ENCODE measurements around the gene OSBPL2.

OSBPL2 gene

DNA sequence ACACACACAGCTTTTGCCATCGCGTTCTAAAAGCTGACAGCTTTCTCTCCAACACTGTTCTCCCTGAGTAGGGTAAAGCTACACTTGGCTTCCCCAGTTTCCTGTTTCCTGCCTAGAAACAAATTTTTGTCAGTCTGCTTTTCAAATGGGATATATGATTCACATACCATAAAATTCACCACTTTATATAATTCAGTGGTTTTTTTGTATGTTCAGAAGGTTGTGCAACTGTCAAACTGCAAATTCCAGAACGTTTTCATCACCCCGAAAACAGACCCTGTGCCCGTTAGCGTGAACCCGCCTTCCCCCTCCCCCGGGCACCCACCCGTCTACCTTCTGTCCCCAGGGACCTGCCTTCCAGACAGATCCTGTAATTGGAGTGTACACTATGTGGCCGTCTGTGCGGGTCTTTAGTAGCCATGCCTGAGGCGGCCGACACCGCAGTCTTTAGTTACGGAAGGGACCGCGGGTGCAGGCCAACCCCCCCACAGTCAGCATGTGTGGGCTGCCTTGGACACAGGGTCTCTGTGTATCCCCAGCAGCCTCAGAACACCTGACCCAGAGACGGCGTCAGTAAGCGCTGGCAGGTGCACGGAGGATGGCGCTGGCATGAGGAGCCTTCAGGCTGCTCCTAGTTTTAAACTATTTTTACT, 34.8 kb upstream of the OSBPL2 start:
- no peak overlapping the region for H3K27ac ChIP-seq (ENCODE audit: low read depth, low read length)
- H4K5ac ChIP-seq (ENCODE audit: low read length): no peak overlapping the region
- no CpG with 5 or more reads among the region's 22 CpGs for WGBS (ENCODE audit: extremely low coverage, insufficient coverage, low lambda C conversion rate)
- H3K4me1 ChIP-seq (ENCODE audit: control insufficient read depth, low read depth, low read length): no peaks in the 10 kb centered on the region
- no peak overlapping the region for H2BK5ac ChIP-seq (ENCODE audit: low read length)
- H3K4ac ChIP-seq (ENCODE audit: low read depth, low read length): no peak overlapping the region
- no peaks in the 10 kb centered on the region for H3K79me1 ChIP-seq (ENCODE audit: low read length)
- H2BK120ac ChIP-seq (ENCODE audit: low read depth, low read length): no peak overlapping the region
- H3K23ac ChIP-seq (ENCODE audit: low read length): no peak overlapping the region
- no peak overlapping the region for H4K8ac ChIP-seq (ENCODE audit: low read depth, low read length)
- no peaks in the 10 kb centered on the region for H3K27me3 ChIP-seq (ENCODE audit: insufficient read depth, low read length, poor library complexity)
- H3K79me2 ChIP-seq (ENCODE audit: control insufficient read depth, insufficient read depth, low read length): no peaks in the 10 kb centered on the region
- no peak overlapping the region for H3K18ac ChIP-seq (ENCODE audit: low read length)
- no peak for DNase-seq
- no peak overlapping the region for H2AK5ac ChIP-seq (ENCODE audit: low read length)
- H3K4me3 ChIP-seq (ENCODE audit: low read length): no peak overlapping the region
- no peak overlapping the region for H2BK15ac ChIP-seq (replicated peaks; ENCODE audit: low read depth)
- no peak overlapping the region for H3K9ac ChIP-seq (ENCODE audit: low read length)
- peaks cover 2% of the 10 kb centered on the region for H3K36me3 ChIP-seq (ENCODE audit: control insufficient read depth, insufficient read depth, low read length)
- no peak overlapping the region for H3K56ac ChIP-seq (ENCODE audit: low read length)
- H3K4me2 ChIP-seq (ENCODE audit: low read length): no peak overlapping the region

DNA sequence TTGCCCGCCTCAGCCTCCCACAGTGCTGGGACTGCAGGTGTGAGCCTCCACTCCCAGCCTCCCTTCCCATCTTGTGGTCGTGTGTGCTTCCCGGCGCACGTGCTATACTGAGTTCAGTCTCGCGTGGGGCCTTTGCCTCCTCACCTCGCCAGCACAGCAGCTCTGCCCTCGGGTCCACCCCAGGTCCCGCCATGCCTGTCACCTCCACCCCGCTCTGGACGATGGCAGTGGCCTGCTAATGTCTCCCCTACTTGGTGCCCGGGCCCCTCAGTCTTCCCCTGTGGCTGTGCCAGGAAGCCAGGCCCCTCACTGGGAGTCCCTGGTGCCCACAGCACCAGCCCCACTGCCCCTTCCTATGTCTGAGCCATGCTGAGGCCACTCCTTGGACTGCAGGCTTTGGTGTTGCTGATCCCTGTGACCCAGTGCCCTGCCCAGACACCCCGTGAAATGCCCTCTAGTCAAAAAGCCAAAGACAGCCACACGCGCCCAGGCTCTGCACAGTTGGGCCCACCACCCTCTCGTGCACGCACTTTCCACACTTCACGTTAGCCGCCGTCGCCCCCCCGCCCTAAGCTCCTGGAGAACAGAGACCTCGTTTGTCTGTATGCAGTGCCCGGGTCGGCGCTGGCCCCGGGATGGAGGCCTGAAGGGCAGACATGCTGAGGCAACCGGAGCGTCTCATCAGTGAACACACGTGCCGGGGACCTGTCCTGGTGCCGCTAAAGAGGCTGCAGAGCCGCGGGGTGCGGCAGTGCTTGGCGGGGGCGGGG, 32.5 kb upstream of the OSBPL2 start:
- H3K23ac ChIP-seq (ENCODE audit: low read length): no peak overlapping the region
- H3K79me2 ChIP-seq (ENCODE audit: control insufficient read depth, insufficient read depth, low read length): no peaks in the 10 kb centered on the region
- no peak overlapping the region for H4K5ac ChIP-seq (ENCODE audit: low read length)
- no peak overlapping the region for H2BK5ac ChIP-seq (ENCODE audit: low read length)
- H3K56ac ChIP-seq (ENCODE audit: low read length): no peak overlapping the region
- no peak overlapping the region for H2AK5ac ChIP-seq (ENCODE audit: low read length)
- no peak overlapping the region for H3K27ac ChIP-seq (ENCODE audit: low read depth, low read length)
- H3K4me2 ChIP-seq (ENCODE audit: low read length): no peak overlapping the region
- no peaks in the 10 kb centered on the region for H3K79me1 ChIP-seq (ENCODE audit: low read length)
- H3K9ac ChIP-seq (ENCODE audit: low read length): no peak overlapping the region
- no peaks in the 10 kb centered on the region for H3K36me3 ChIP-seq (ENCODE audit: control insufficient read depth, insufficient read depth, low read length)
- H2BK120ac ChIP-seq (ENCODE audit: low read depth, low read length): no peak overlapping the region
- no peak overlapping the region for H3K4me3 ChIP-seq (ENCODE audit: low read length)
- H4K8ac ChIP-seq (ENCODE audit: low read depth, low read length): no peak overlapping the region
- no peaks in the 10 kb centered on the region for H3K27me3 ChIP-seq (ENCODE audit: insufficient read depth, low read length, poor library complexity)
- WGBS (ENCODE audit: extremely low coverage, insufficient coverage, low lambda C conversion rate): no CpG with 5 or more reads among the region's 38 CpGs
- no peaks in the 10 kb centered on the region for H3K4me1 ChIP-seq (ENCODE audit: control insufficient read depth, low read depth, low read length)
- no peak for DNase-seq
- no peak overlapping the region for H3K4ac ChIP-seq (ENCODE audit: low read depth, low read length)
- no peak overlapping the region for H3K18ac ChIP-seq (ENCODE audit: low read length)
- no peak overlapping the region for H2BK15ac ChIP-seq (replicated peaks; ENCODE audit: low read depth)

GRCh38 chr20:62206388-62206775, 31.9 kb upstream of the OSBPL2 start:
- H3K36me3 ChIP-seq (ENCODE audit: control insufficient read depth, insufficient read depth, low read length): no peaks in the 10 kb centered on the region
- H3K18ac ChIP-seq (ENCODE audit: low read length): no peak overlapping the region
- H3K4me2 ChIP-seq (ENCODE audit: low read length): no peak overlapping the region
- H3K9ac ChIP-seq (ENCODE audit: low read length): no peak overlapping the region
- H3K56ac ChIP-seq (ENCODE audit: low read length): no peak overlapping the region
- H2BK15ac ChIP-seq (replicated peaks; ENCODE audit: low read depth): no peak overlapping the region
- H3K4ac ChIP-seq (ENCODE audit: low read depth, low read length): no peak overlapping the region
- H4K5ac ChIP-seq (ENCODE audit: low read length): no peak overlapping the region
- no CpG with 5 or more reads among the region's 17 CpGs for WGBS (ENCODE audit: extremely low coverage, insufficient coverage, low lambda C conversion rate)
- no peak overlapping the region for H2BK5ac ChIP-seq (ENCODE audit: low read length)
- H4K8ac ChIP-seq (ENCODE audit: low read depth, low read length): no peak overlapping the region
- H2BK120ac ChIP-seq (ENCODE audit: low read depth, low read length): no peak overlapping the region
- H3K4me3 ChIP-seq (ENCODE audit: low read length): no peak overlapping the region
- no peaks in the 10 kb centered on the region for H3K79me1 ChIP-seq (ENCODE audit: low read length)
- H2AK5ac ChIP-seq (ENCODE audit: low read length): no peak overlapping the region
- no peaks in the 10 kb centered on the region for H3K79me2 ChIP-seq (ENCODE audit: control insufficient read depth, insufficient read depth, low read length)
- no peaks in the 10 kb centered on the region for H3K4me1 ChIP-seq (ENCODE audit: control insufficient read depth, low read depth, low read length)
- H3K27ac ChIP-seq (ENCODE audit: low read depth, low read length): no peak overlapping the region
- no peaks in the 10 kb centered on the region for H3K27me3 ChIP-seq (ENCODE audit: insufficient read depth, low read length, poor library complexity)
- no peak for DNase-seq
- H3K23ac ChIP-seq (ENCODE audit: low read length): no peak overlapping the region

DNA sequence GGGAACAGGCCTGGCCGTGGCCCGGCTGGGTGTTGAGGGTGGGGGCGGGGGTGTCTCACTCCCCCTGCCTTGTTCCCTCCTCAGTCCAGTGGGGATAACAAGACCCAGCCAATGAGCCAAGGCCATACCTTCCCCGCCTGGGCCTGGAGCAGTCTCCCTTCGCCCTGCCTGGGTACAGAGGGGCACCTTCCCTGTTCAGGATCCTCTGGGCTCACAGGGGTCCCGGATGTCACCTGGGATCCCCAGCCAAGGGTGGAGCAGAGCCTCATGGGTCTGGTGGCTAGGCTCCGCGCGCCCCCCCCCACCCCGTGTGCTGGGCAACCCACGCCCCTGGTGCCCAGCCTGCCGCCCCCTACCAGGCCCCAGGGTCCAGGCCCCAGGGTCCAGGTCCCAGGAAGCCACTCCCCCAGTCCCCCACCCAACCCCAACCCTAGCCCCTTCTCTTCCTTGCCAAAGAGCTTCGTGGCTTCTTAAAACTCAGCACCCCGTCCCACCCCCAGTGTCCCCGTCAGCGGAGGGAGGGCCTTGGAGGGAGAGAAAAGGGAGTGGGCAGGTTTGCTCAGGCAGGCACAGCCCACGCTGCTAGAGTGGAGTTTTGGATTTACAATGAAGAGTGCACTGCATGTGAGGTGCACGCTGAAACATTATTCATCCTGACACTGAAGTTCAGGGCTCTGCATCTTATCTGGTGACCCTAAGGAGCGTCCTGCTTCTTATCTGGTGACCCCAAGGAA, 30.1 kb upstream of the OSBPL2 start:
- Histone ChIP-seq H3K9ac (ENCODE audit: low read length) (no peak overlapping the region), H2BK15ac (replicated peaks; ENCODE audit: low read depth) (no peak overlapping the region), H2BK5ac (ENCODE audit: low read length) (no peak overlapping the region), H3K4me3 (ENCODE audit: low read length) (no peak overlapping the region), H2AK5ac (ENCODE audit: low read length) (no peak overlapping the region), H3K56ac (ENCODE audit: low read length) (no peak overlapping the region), H2BK120ac (ENCODE audit: low read depth, low read length) (no peak overlapping the region), H3K4ac (ENCODE audit: low read depth, low read length) (no peak overlapping the region), H3K4me2 (ENCODE audit: low read length) (no peak overlapping the region), H3K27me3 (ENCODE audit: insufficient read depth, low read length, poor library complexity) (no peaks in the 10 kb centered on the region), H4K5ac (ENCODE audit: low read length) (no peak overlapping the region), H3K18ac (ENCODE audit: low read length) (no peak overlapping the region), H3K27ac (ENCODE audit: low read depth, low read length) (no peak overlapping the region), H3K36me3 (ENCODE audit: control insufficient read depth, insufficient read depth, low read length) (no peaks in the 10 kb centered on the region), H3K23ac (ENCODE audit: low read length) (no peak overlapping the region), H3K4me1 (ENCODE audit: control insufficient read depth, low read depth, low read length) (no peaks in the 10 kb centered on the region), H3K79me1 (ENCODE audit: low read length) (no peaks in the 10 kb centered on the region), H3K79me2 (ENCODE audit: control insufficient read depth, insufficient read depth, low read length) (no peaks in the 10 kb centered on the region), H4K8ac (ENCODE audit: low read depth, low read length) (no peak overlapping the region)
- no peak for DNase-seq
- WGBS (ENCODE audit: extremely low coverage, insufficient coverage, low lambda C conversion rate): no CpG with 5 or more reads among the region's 19 CpGs

GRCh38 chr20:62208795-62209755, 29.2 kb upstream of the OSBPL2 start:
- H3K4me3 ChIP-seq (ENCODE audit: low read length): no peak overlapping the region

More at GRCh38 chr20:62208795-62209755, 29.2 kb upstream of the OSBPL2 start:
- H3K27ac ChIP-seq (ENCODE audit: low read depth, low read length): no peak overlapping the region
- H3K36me3 ChIP-seq (ENCODE audit: control insufficient read depth, insufficient read depth, low read length): no peaks in the 10 kb centered on the region
- H4K5ac ChIP-seq (ENCODE audit: low read length): no peak overlapping the region
- no peaks in the 10 kb centered on the region for H3K27me3 ChIP-seq (ENCODE audit: insufficient read depth, low read length, poor library complexity)
- H3K79me2 ChIP-seq (ENCODE audit: control insufficient read depth, insufficient read depth, low read length): no peaks in the 10 kb centered on the region
- no peak overlapping the region for H3K56ac ChIP-seq (ENCODE audit: low read length)
- H3K4me1 ChIP-seq (ENCODE audit: control insufficient read depth, low read depth, low read length): no peaks in the 10 kb centered on the region
- no CpG with 5 or more reads among the region's 27 CpGs for WGBS (ENCODE audit: extremely low coverage, insufficient coverage, low lambda C conversion rate)
- peak; percentile 78 for DNase-seq
- H3K4me2 ChIP-seq (ENCODE audit: low read length): no peak overlapping the region
- H2AK5ac ChIP-seq (ENCODE audit: low read length): no peak overlapping the region
- no peak overlapping the region for H2BK5ac ChIP-seq (ENCODE audit: low read length)
- no peak overlapping the region for H3K9ac ChIP-seq (ENCODE audit: low read length)
- H2BK15ac ChIP-seq (replicated peaks; ENCODE audit: low read depth): no peak overlapping the region
- no peak overlapping the region for H3K4ac ChIP-seq (ENCODE audit: low read depth, low read length)
- no peak overlapping the region for H3K23ac ChIP-seq (ENCODE audit: low read length)
- no peak overlapping the region for H4K8ac ChIP-seq (ENCODE audit: low read depth, low read length)
- no peak overlapping the region for H2BK120ac ChIP-seq (ENCODE audit: low read depth, low read length)
- H3K18ac ChIP-seq (ENCODE audit: low read length): no peak overlapping the region
- no peaks in the 10 kb centered on the region for H3K79me1 ChIP-seq (ENCODE audit: low read length)
